Activated CD8-positive, alpha-beta memory T cell treated with anti-CD3 and anti-CD28 coated beads, Interleukin-2, amount 50 U/mL, for 4 hours (primary cell): ENCODE measurements around the gene CEBPE.

Experiments
- DNase-seq: peaks from one replicate; pipeline ENCODE4 v3.0.0-alpha.2; 2020

CEBPE gene

GRCh38 chr14:23074906-23075305 lies 44.1 kb downstream of the CEBPE start:
- no peak for DNase-seq

DNA sequence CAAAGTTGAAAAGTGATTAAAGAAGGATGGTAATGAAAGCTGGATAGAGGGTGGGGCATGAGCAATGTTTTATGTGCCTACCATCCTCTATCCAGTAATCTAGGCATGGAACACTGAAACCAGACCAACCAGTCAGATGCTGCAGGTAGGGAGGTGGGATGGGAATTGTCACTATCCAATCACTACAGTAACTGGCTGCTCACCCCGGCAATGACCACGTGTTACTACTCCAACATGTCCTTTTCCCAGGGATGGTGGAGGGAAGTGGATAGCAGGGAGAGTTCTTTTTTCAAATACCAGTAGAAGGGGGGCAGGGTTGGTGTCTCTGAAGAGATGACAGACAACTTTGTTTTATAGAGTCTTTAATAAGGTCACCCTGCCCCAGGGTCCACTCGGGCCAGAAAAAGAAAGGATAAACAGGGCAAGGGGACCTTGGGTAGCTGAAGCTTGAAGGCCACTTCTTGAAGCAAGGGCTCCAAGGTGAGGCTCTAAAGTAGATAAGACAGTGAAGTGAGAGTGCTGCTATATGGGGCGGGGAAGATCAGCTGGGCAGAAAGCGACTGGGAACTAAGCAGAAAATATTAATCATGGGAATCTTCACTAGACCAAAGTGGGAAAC lies 47.0 kb downstream of the CEBPE start:
- no peak for DNase-seq

DNA sequence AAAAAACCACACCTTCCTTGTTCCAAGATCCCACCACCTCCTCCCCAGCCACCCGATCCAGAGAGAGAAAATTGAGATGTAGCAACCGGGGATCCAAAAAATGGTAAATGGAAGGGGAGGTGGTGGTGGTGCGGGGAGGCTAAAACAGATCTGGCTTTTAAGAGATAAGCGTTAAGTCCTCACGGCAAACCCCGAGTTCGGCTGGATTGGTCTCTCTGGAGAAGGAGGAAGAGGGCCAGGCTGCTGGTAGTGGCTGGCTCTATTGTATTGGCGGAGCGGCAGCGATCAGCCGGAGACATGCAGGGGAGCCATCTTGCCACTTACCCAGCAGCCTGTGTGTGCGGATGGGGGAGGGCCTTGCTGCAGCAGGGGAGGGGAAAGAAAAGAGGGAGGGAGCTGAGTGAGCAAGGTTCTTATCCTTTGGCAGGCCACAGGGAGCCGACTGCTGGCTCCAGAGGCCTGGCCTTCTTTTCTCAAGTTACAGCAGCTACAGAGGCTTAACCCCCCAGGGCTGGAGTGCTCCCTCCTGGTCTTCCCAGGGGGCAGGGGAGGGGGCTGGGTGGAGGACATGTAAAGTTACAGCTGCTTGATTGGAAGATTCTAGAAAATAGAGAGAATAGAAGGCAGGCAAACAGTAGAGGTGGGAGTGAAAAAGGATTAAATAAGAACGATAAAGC lies 47.7 kb downstream of the CEBPE start:
- DNase-seq, result peak; percentile 73

GRCh38 chr14:23070262-23071129 lies 48.6 kb downstream of the CEBPE start:
- no peak for DNase-seq

DNA sequence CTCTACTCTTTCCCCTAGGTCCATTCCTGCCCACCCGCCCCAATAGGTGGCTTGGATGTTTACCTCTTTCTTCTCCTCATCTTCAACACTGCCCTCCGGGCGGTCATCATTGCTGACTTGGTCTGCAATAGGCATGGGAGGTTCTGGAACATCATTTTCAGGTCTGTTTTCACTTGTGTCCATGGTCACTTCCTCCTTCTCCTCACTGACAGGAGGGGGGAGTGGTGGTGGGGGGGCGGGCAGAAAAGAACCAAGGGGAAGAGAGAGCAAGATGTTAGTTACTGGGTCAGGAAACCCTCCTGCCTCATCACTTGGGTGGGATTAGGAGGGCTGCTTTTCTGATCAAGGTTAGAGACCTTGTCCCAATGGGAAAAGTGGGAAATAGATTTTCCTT lies 49.6 kb downstream of the CEBPE start:
- no peak for DNase-seq

DNA sequence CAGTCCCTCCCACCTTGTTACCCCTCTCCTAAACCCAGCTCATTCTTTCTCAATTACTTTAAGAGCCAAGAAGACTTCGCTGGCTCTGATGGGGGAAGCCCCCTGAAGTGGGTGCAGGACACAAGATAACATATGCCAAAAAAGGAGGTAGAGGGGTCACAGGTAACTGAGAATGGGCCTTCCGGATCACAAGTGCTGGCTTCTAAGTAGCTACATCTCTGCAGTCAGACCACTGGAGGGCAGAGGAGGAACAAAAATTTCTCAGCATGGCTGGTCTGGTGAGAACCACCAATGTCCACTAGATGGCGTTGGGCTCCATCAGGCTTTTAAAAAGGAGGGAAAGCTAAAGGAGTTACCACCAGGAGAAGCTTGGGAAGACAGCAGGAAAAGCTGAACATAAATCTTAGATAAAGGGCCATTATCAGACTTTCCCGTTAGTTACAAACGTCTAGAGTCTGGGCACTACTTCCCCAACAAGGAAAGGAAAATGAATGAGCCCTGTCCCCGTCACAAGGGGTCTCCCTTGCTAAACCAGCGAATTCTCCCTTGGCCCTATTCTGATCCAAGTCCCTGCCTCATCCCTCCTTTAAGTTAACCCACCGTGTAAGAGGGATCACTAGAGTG lies 50.2 kb downstream of the CEBPE start:
- DNase-seq, result peak; percentile 69

DNA sequence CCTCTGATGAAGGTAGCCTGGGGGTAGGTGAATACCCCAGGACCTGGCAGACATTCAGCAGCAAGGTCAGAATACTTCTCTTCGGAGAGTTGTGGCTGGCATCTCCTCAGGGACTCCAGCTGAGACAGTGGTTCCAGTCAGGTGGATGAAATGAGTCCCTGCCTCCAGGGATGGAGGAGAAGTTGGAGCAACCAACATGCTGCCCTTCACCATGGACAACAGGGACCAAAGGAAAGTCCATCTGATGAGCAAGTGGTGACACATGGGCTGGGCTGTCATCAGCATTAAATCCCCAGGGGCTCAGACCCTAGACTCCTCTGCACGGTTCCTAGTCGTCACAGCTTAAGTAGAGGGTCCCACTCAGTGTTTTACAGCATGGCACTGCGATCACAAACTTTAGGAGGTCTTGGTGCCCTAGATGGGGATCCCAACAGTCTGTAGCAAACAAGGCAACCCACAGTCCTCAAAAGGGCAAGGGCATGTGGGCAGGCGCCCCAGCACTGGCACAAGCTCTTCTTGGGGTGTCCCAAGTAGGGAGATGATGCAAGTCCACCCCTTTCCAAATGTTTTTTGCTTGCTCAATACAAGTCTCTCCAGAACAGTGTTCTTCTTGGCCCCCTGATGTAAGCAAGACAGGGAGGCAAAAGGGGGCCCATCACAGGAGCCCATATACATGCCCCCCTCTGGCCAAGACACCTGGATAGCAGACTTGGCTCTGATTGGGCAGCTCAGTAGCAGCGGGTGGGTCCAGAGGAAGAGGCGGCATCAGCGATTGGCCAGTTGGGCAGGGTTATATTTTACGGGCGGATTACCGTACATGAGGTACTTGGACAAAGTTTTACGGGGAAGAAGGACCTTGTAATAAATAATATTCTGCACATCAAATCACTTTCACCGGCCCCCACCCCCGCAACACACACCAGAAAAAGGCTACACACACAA lies 50.9 kb downstream of the CEBPE start:
- no peak for DNase-seq
